Psoas muscle (tissue), 8 donors: ENCODE data around the gene WDR55. TPM values are rescaled to one million over a fixed set of nuclear protein-coding genes. Genes with fewer than 3 reads are reported as not detected.
A peak's percentile ranks its signal among the peaks of the same experiment; 100 is the strongest.

Experiments used
- ATAC-seq, 4 donors: fragments of 200-7000 bp; cut with Tn5 transposase; one replicate each; pipeline ENCODE4 v1.9.1; 2020; ENCODE audit warnings: moderate library complexity in 3 of 4, mild to moderate bottlenecking in 2 of 4
- DNase-seq, 2 donors: peaks; one replicate each; pipeline ENCODE4 v3.0.0-alpha.2; 2020
- H3K27ac ChIP-seq: fragments of 200-600 bp; one replicate; pipeline ENCODE4 v1.8.0; 2022
- H3K27me3 ChIP-seq, 3 donors: fragments of 200-600 bp in 1 of 3; one replicate each; pipeline versions ENCODE4 v1.6.1 to v1.8.0; 2013 to 2022; ENCODE audit warnings: low read length in 2 of 3, mild to moderate bottlenecking in 2 of 3, moderate library complexity in 1 of 3; ENCODE audit not compliant: insufficient read depth in 3 of 3
- H3K36me3 ChIP-seq, 2 donors: fragments of 200-600 bp in 1 of 2; one replicate each; pipeline versions ENCODE4 v1.6.1 to v1.8.0; 2013 to 2022; ENCODE audit warnings: low read depth in 1 of 2, mild to moderate bottlenecking in 1 of 2, moderate library complexity in 1 of 2; ENCODE audit not compliant: insufficient read depth in 1 of 2
- H3K4me1 ChIP-seq: fragments of 200-600 bp; one replicate; pipeline ENCODE4 v1.8.0; 2022
- H3K4me3 ChIP-seq: fragments of 200-600 bp; one replicate; pipeline ENCODE4 v1.8.0; 2022; ENCODE audit warnings: mild to moderate bottlenecking
- H3K9me3 ChIP-seq: fragments of 200-600 bp; one replicate; pipeline ENCODE4 v1.8.0; 2022
- WGBS, 3 donors: extraction: QIAGEN DNeasy Blood & Tissue Kit; methylation state at CpG; one replicate each; pipeline versions ENCODE4 v1.1.6 to v1.1.7; 2013; 5-methylcytosine and 5-hydroxymethylcytosine counted together
- intact Hi-C, 2 donors: fragments of 100-400 bp; cut with DNase I; formaldehyde crosslinking; loops; one replicate each; pipeline versions ENCODE4 v1.11.0 to v1.14.2; 2022
- polyA plus RNA-seq, 3 donors: library from polyadenylated mRNA; stranded (reverse); fragments of 200-250 nt; gene quantifications; one replicate each; pipeline ENCODE4 v1.2.3, GENCODE V29; 2013
- total RNA-seq, 4 donors: library from RNA; stranded (reverse); fragmentation: NEBNext Ultra II Directional in 2 of 4; extraction: Animal tissue kit (Norgen Biotek cat#: 25700) in 2 of 4; gene quantifications; one replicate each; pipeline versions ENCODE4 v1.2.1 to v1.2.4, GENCODE V29; 2021 to 2023
- TF ChIP-seq, protein P1 (sequence below): fragments of 200-600 bp; IDR thresholded peaks from one replicate; pipeline ENCODE4 v1.8.0; 2022; ENCODE audit warnings: antibody characterized with exemption
- donor health status: healthy with polysubstance abuse.
- donor health status: DM: no; HTN: no; CAD: no; lungs with moderate emphysema.
- donor health status: Bipolar disorder and iron deficiency.
- donor health status: healthy.
- donor health status: DM: yes; HTN: yes; CAD: no.
- donor health status: DM: no; HTN: no; CAD: no.
- donor health status: DM: no; HTN: no; CAD: no.
- donor health status: DM: yes; HTN: yes; CAD: no.

The WDR55 gene
- total and polyA plus RNA-seq, 7 donors = 9.9 to 33.4 (median 14.4) TPM

DNA sequence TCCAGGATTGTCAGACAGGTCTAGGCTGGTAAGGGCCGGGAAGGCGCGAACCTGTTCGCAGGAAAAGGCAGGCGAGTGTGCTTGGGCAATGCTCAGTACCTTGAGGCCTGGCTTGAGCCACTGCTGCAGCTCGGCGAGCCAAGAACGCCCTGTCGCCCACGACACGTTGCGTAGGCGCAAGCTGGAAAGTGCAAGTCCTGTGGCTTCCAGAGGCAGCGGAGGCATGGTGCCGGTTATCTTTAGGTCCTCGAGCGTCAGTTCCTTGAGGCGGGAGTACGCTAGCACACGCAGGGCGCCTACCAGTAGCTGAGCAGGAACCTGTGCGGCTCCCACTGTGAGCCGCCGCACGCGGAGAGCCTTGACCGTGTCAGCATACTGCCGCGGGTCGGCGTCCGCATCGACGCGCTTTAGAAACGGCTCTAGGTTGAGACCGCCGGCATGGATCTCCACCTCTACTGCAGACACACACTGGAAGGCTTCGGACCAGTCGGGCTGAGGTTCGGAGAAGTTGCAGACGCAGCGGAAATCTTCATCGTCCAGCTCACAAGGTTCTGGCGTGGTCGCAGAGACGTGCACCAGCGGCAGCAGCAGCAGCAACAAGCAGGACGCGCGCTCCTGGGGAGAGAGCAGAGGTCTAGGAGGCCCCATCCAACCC, 32.2 kb upstream of the WDR55 start:
- peak; percentile 68 to 82 (median 78) for ATAC-seq
- no peaks in the 10 kb centered on the region for H3K36me3 ChIP-seq
- 0 to 1% (median 0%) methylated on average over 51 of the region's 51 CpGs for WGBS, 3 donors
- intact Hi-C loops = loop anchor here in 1 of 2 donors (5.0 to 10.0 kb wide), 2 partner anchors 35 to 228 kb away; partner anchors contain the start of gene ANKHD1
- H3K27me3 ChIP-seq = no peaks in the 10 kb centered on the region
- H3K4me3 ChIP-seq = peak overlapping the region; percentile 75
- H3K9me3 ChIP-seq = no peaks in the 10 kb centered on the region
- DNase-seq = peak; percentile 68 to 80
- TF ChIP-seq, protein P1, sequence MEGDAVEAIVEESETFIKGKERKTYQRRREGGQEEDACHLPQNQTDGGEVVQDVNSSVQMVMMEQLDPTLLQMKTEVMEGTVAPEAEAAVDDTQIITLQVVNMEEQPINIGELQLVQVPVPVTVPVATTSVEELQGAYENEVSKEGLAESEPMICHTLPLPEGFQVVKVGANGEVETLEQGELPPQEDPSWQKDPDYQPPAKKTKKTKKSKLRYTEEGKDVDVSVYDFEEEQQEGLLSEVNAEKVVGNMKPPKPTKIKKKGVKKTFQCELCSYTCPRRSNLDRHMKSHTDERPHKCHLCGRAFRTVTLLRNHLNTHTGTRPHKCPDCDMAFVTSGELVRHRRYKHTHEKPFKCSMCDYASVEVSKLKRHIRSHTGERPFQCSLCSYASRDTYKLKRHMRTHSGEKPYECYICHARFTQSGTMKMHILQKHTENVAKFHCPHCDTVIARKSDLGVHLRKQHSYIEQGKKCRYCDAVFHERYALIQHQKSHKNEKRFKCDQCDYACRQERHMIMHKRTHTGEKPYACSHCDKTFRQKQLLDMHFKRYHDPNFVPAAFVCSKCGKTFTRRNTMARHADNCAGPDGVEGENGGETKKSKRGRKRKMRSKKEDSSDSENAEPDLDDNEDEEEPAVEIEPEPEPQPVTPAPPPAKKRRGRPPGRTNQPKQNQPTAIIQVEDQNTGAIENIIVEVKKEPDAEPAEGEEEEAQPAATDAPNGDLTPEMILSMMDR = no peak
- H3K4me1 ChIP-seq = peaks cover 5% of the 10 kb centered on the region
- H3K27ac ChIP-seq = peak overlapping the region; percentile 76

DNA sequence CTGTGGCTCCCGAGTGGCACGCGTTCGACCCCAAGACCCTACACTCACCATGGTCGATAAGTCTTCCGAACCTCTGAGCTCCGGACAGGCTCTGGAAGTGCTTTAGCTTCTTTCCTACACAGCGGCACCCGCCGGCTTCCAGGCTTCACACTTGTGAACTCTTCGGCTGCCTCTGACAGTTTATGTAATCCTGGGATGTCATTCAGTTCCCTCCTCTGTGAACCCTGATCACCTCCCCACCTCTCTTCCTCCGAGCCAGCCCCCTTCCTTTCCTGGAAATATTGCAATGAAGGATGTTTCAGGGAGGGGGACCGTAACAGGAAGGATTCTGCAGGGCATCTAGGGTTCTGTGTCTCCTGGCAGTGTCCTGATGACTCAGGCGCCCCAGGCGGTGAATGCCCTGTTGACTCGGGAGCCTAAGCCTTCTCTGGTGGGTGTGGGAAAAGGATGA, 31.7 kb upstream of the WDR55 start, which contains the start of gene CD14:
TSS of gene CD14 (minus strand) at position 155 of the 451 bp plus-strand sequence. CDS start at position 51, 104 bp downstream.
- H3K4me1 ChIP-seq = peaks cover 5% of the 10 kb centered on the region
- H3K27me3 ChIP-seq = no peaks in the 10 kb centered on the region
- TF ChIP-seq, protein P1 = no peak
- intact Hi-C loops = loop anchor here in 1 of 2 donors (5.0 to 10.0 kb wide), 2 partner anchors 36 to 228 kb away; partner anchors contain the start of gene ANKHD1
- DNase-seq = peak; percentile 66 to 72
- H3K9me3 ChIP-seq = no peaks in the 10 kb centered on the region
- ATAC-seq = peak; percentile 45 to 63 (median 52)
- H3K36me3 ChIP-seq = no peaks in the 10 kb centered on the region
- H3K4me3 ChIP-seq = peak within 1 kb of the TSS; percentile 75
- H3K27ac ChIP-seq = peak within 1 kb of the TSS; percentile 76
- 3 to 11% (median 5%) methylated on average over 16 of the region's 16 CpGs for WGBS, 3 donors

DNA sequence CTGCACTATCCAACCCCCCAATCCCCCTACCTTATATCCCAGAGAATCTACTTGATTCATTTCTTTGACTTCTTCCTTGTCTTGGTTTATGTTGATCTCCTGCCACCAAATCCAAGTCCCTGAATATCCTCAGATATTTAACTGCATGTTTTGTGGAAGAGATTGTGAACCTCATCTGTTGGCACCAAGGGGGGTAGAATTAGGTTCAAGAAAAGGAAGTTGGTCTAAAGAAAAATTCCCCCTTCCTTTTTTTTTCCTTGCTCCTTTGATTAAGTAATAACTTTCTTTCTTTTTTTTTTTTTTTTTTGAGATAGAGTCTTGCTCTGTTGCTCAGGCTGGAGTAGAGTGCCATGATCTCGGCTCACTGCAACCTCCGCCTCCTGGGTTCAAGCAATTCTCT, 31.2 kb upstream of the WDR55 start:
- ATAC-seq (no peak), DNase-seq (no peak)

DNA sequence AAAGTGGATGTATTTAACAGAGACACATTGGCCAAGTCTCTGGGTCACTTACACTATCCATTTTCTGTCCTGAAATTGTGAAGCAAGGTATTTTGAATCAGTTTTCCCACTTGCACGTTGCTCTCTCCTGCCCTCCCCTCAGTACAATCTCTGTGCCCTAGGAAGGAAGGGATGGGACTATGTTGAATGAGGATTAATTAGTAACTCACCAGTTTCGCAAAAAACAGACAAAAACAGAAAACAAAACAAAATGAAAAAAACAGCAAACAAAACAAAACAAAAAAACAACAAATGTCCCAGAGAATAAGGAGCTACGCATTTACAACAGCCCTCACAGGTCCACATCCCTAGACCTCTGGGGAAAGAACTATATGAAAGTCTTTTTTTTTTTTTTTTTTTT, 30.6 kb upstream of the WDR55 start:
- intact Hi-C loops = loop anchor here in 1 of 2 donors (5.0 to 10.0 kb wide), 2 partner anchors 37 to 229 kb away; partner anchors contain the start of gene ANKHD1
- Histone ChIP-seq H3K27me3 (no peaks in the 10 kb centered on the region), H3K27ac (no peak overlapping the region), H3K4me1 (peaks cover 5% of the 10 kb centered on the region), H3K9me3 (no peaks in the 10 kb centered on the region), H3K36me3 (no peaks in the 10 kb centered on the region), H3K4me3 (no peak overlapping the region)
- DNase-seq (no peak), ATAC-seq (no peak)
- TF ChIP-seq, protein P1 = no peak
- 61 to 80% (median 65%) methylated on average over 3 of the region's 3 CpGs for WGBS, 3 donors

More for the DNA sequence above, 31.2 kb upstream of the WDR55 start:
- TF ChIP-seq, protein P1 = no peak
- Histone ChIP-seq H3K9me3 (no peaks in the 10 kb centered on the region), H3K27me3 (no peaks in the 10 kb centered on the region), H3K4me3 (peak overlapping the region; percentile 75), H3K27ac (no peak overlapping the region), H3K4me1 (peaks cover 5% of the 10 kb centered on the region), H3K36me3 (no peaks in the 10 kb centered on the region)
- WGBS, 3 donors = 91 to 97% (median 95%) methylated on average over 2 of the region's 2 CpGs
- intact Hi-C loops = loop anchor here in 1 of 2 donors (5.0 to 10.0 kb wide), 2 partner anchors 36 to 229 kb away; partner anchors contain the start of gene ANKHD1
